ENCODE results near the gene SERPINI1.

- TF ChIP-seq, protein P1, sequence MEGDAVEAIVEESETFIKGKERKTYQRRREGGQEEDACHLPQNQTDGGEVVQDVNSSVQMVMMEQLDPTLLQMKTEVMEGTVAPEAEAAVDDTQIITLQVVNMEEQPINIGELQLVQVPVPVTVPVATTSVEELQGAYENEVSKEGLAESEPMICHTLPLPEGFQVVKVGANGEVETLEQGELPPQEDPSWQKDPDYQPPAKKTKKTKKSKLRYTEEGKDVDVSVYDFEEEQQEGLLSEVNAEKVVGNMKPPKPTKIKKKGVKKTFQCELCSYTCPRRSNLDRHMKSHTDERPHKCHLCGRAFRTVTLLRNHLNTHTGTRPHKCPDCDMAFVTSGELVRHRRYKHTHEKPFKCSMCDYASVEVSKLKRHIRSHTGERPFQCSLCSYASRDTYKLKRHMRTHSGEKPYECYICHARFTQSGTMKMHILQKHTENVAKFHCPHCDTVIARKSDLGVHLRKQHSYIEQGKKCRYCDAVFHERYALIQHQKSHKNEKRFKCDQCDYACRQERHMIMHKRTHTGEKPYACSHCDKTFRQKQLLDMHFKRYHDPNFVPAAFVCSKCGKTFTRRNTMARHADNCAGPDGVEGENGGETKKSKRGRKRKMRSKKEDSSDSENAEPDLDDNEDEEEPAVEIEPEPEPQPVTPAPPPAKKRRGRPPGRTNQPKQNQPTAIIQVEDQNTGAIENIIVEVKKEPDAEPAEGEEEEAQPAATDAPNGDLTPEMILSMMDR (IDR thresholded peaks at IDR 0.05), result no peak
- no peak for TF ChIP-seq POLR2AphosphoS5 (IDR thresholded peaks at IDR 0.05)
These were observed 116.7 kb downstream of the SERPINI1 start for GRCh38 chr3:167852216-167852615.
